Measurements from ENCODE around the gene SIL1. TPM values are rescaled to one million over a fixed set of nuclear protein-coding genes. Genes with fewer than 3 reads are reported as not detected.

The SIL1 gene
- total RNA-seq, 1 experiment from 2014 or later: 10.7 TPM

DNA sequence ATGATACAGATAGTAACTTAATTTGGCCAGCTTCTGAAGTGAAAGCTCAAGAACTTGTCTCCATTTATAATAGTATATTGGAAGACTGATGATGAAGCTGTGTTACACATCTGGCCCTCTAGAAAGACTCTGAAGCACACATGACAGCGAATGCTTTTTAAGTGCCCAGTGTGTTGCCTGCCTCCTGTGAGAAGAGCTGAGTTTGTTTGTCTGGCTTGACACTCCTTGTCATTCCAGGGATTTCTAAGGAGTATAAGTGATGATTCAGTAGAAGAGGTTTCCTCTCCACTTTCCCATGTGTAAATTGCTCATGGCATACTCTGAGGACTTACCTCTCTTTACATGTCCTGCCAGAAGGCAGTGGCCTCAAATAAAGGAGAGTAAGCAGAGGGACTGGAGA, 292.6 kb downstream of the SIL1 start:
- no peak for DNase-seq (ENCODE audit: low spot score)
- Mint-ChIP-seq H3K27ac (no peak overlapping the region), H3K27me3 (ENCODE audit: low read depth) (no peaks in the 10 kb centered on the region), H3K9me3 (no peaks in the 10 kb centered on the region), H3K4me1 (peaks cover 21% of the 10 kb centered on the region), H3K4me3 (no peak overlapping the region), H3K36me3 (peaks cover 53% of the 10 kb centered on the region)
- ChIA-PET CTCF (no interaction called here), POLR2A (no interaction called here)
- TF ChIP-seq SMAD3 (CRISPR knock-in tag; IDR thresholded peaks at IDR 0.05; ENCODE audit: borderline replicate concordance) (no peak), NR2C2 (CRISPR knock-in tag; IDR thresholded peaks at IDR 0.05) (no peak), RELA (CRISPR knock-in tag; IDR thresholded peaks at IDR 0.05; ENCODE audit: borderline replicate concordance) (no peak), IRF2 (CRISPR knock-in tag; IDR thresholded peaks at IDR 0.05; ENCODE audit: borderline replicate concordance, low read depth) (no peak), ZNF219 (CRISPR knock-in tag; IDR thresholded peaks at IDR 0.05; ENCODE audit: borderline replicate concordance) (no peak), OVOL2 (CRISPR knock-in tag; IDR thresholded peaks at IDR 0.05; ENCODE audit: borderline replicate concordance) (no peak), ZNF138 (CRISPR knock-in tag; conservative IDR thresholded peaks at IDR 0.05) (no peak), NFYB (CRISPR knock-in tag; conservative IDR thresholded peaks at IDR 0.05; ENCODE audit: low read depth) (no peak), FOXP1 (CRISPR knock-in tag; IDR thresholded peaks at IDR 0.05; ENCODE audit: borderline replicate concordance) (no peak), ZNF671 (CRISPR knock-in tag; IDR thresholded peaks at IDR 0.05) (no peak), NR3C1 (CRISPR knock-in tag; conservative IDR thresholded peaks at IDR 0.05; ENCODE audit: low read depth) (no peak), EMX1 (CRISPR knock-in tag; IDR thresholded peaks at IDR 0.05) (no peak), ZBTB21 (CRISPR knock-in tag; IDR thresholded peaks at IDR 0.05; ENCODE audit: borderline replicate concordance) (no peak)
- TF ChIP-seq, protein P1, sequence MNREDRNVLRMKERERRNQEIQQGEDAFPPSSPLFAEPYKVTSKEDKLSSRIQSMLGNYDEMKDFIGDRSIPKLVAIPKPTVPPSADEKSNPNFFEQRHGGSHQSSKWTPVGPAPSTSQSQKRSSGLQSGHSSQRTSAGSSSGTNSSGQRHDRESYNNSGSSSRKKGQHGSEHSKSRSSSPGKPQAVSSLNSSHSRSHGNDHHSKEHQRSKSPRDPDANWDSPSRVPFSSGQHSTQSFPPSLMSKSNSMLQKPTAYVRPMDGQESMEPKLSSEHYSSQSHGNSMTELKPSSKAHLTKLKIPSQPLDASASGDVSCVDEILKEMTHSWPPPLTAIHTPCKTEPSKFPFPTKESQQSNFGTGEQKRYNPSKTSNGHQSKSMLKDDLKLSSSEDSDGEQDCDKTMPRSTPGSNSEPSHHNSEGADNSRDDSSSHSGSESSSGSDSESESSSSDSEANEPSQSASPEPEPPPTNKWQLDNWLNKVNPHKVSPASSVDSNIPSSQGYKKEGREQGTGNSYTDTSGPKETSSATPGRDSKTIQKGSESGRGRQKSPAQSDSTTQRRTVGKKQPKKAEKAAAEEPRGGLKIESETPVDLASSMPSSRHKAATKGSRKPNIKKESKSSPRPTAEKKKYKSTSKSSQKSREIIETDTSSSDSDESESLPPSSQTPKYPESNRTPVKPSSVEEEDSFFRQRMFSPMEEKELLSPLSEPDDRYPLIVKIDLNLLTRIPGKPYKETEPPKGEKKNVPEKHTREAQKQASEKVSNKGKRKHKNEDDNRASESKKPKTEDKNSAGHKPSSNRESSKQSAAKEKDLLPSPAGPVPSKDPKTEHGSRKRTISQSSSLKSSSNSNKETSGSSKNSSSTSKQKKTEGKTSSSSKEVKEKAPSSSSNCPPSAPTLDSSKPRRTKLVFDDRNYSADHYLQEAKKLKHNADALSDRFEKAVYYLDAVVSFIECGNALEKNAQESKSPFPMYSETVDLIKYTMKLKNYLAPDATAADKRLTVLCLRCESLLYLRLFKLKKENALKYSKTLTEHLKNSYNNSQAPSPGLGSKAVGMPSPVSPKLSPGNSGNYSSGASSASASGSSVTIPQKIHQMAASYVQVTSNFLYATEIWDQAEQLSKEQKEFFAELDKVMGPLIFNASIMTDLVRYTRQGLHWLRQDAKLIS (CRISPR knock-in tag; IDR thresholded peaks at IDR 0.05; ENCODE audit: borderline replicate concordance): no peak
- TF ChIP-seq, protein P2, sequence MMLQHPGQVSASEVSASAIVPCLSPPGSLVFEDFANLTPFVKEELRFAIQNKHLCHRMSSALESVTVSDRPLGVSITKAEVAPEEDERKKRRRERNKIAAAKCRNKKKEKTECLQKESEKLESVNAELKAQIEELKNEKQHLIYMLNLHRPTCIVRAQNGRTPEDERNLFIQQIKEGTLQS (CRISPR knock-in tag; conservative IDR thresholded peaks at IDR 0.05): no peak
- TF ChIP-seq, protein P3, sequence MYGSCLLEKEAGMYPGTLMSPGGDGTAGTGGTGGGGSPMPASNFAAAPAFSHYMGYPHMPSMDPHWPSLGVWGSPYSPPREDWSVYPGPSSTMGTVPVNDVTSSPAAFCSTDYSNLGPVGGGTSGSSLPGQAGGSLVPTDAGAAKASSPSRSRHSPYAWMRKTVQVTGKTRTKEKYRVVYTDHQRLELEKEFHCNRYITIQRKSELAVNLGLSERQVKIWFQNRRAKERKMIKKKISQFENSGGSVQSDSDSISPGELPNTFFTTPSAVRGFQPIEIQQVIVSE (CRISPR knock-in tag; IDR thresholded peaks at IDR 0.05; ENCODE audit: borderline replicate concordance): no peak
- TF ChIP-seq, protein P4, sequence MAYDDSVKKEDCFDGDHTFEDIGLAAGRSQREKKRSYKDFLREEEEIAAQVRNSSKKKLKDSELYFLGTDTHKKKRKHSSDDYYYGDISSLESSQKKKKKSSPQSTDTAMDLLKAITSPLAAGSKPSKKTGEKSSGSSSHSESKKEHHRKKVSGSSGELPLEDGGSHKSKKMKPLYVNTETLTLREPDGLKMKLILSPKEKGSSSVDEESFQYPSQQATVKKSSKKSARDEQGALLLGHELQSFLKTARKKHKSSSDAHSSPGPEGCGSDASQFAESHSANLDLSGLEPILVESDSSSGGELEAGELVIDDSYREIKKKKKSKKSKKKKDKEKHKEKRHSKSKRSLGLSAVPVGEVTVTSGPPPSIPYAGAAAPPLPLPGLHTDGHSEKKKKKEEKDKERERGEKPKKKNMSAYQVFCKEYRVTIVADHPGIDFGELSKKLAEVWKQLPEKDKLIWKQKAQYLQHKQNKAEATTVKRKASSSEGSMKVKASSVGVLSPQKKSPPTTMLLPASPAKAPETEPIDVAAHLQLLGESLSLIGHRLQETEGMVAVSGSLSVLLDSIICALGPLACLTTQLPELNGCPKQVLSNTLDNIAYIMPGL (CRISPR knock-in tag; IDR thresholded peaks at IDR 0.05): no peak
- TF ChIP-seq, protein P5, sequence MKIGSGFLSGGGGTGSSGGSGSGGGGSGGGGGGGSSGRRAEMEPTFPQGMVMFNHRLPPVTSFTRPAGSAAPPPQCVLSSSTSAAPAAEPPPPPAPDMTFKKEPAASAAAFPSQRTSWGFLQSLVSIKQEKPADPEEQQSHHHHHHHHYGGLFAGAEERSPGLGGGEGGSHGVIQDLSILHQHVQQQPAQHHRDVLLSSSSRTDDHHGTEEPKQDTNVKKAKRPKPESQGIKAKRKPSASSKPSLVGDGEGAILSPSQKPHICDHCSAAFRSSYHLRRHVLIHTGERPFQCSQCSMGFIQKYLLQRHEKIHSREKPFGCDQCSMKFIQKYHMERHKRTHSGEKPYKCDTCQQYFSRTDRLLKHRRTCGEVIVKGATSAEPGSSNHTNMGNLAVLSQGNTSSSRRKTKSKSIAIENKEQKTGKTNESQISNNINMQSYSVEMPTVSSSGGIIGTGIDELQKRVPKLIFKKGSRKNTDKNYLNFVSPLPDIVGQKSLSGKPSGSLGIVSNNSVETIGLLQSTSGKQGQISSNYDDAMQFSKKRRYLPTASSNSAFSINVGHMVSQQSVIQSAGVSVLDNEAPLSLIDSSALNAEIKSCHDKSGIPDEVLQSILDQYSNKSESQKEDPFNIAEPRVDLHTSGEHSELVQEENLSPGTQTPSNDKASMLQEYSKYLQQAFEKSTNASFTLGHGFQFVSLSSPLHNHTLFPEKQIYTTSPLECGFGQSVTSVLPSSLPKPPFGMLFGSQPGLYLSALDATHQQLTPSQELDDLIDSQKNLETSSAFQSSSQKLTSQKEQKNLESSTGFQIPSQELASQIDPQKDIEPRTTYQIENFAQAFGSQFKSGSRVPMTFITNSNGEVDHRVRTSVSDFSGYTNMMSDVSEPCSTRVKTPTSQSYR (CRISPR knock-in tag; IDR thresholded peaks at IDR 0.05): no peak
- TF ChIP-seq, protein P6, sequence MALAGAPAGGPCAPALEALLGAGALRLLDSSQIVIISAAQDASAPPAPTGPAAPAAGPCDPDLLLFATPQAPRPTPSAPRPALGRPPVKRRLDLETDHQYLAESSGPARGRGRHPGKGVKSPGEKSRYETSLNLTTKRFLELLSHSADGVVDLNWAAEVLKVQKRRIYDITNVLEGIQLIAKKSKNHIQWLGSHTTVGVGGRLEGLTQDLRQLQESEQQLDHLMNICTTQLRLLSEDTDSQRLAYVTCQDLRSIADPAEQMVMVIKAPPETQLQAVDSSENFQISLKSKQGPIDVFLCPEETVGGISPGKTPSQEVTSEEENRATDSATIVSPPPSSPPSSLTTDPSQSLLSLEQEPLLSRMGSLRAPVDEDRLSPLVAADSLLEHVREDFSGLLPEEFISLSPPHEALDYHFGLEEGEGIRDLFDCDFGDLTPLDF (CRISPR knock-in tag; IDR thresholded peaks at IDR 0.05): no peak
- TF ChIP-seq, protein P7, sequence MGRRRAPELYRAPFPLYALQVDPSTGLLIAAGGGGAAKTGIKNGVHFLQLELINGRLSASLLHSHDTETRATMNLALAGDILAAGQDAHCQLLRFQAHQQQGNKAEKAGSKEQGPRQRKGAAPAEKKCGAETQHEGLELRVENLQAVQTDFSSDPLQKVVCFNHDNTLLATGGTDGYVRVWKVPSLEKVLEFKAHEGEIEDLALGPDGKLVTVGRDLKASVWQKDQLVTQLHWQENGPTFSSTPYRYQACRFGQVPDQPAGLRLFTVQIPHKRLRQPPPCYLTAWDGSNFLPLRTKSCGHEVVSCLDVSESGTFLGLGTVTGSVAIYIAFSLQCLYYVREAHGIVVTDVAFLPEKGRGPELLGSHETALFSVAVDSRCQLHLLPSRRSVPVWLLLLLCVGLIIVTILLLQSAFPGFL (CRISPR knock-in tag; IDR thresholded peaks at IDR 0.05; ENCODE audit: borderline replicate concordance): no peak
- no peak for ATAC-seq

Data from WTC11 (cell line).